DMS53 (cell line): ENCODE results near the gene SHROOM1.
A peak's percentile ranks its signal among the peaks of the same experiment; 100 is the strongest.

Experiments used
- DNase-seq: peaks from one replicate; lab custom pipeline; 2025; lab: John Stamatoyannopoulos, UW

Gene SHROOM1

DNA sequence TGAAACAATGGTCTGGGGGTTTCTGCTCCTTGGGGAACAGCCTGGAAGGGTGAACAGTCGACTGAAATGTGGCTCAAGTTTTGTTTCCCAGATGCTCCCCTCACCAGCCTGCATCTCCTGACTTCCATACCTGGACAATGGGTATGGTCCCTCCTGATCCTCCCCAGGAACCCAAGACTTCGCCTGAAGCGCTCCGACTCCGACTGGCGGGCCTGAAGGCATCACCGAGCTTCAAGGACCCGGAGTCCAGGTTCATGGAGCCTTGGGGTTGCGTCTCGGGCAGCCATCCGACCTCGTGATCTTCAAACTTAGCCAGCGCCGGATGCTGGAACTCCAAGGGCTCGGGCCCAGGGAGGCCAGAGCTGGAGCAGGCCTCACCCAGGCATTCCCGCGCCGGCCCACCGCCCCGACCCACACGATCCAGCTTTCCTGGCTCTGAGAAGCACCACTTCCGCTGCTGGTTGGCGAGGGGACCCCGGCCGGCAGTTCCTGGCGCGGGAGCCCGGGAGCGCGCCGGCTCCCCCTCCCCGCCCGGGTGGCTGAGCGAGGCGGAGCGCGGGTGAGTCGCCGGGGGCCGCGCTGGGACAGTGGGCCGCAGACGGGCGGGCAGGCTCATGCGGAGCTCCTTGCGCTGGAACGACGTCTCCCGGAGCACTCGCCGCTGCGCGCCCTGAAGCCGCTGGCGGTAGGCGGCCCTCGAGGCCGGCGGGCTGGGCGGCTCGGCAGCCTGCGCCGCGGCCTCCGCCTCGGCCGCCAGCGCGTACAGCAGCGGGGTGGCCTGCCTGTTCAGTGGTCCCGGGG lies 5.2 kb downstream of the SHROOM1 start:
- DNase-seq = no peak

DNA sequence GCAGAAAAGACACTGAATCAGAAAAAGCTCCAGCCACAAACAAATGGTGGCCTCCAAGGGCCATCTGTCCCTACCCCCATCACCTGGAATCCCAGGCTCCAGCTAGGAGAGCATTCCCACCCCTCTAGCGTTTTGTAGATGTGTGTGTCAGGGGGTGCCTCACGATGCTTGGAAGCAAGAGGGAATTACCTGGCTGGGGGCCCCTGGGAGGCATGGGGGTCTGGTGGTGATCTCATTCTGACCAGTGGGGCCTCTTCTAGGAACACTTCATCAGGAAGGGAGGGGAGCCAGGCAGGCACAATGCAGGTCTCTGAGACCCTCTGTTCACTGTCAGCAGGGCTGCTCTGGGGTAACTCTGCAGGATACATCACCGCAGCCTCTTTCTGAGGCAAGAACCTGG lies 6.0 kb downstream of the SHROOM1 start:
- no peak for DNase-seq

DNA sequence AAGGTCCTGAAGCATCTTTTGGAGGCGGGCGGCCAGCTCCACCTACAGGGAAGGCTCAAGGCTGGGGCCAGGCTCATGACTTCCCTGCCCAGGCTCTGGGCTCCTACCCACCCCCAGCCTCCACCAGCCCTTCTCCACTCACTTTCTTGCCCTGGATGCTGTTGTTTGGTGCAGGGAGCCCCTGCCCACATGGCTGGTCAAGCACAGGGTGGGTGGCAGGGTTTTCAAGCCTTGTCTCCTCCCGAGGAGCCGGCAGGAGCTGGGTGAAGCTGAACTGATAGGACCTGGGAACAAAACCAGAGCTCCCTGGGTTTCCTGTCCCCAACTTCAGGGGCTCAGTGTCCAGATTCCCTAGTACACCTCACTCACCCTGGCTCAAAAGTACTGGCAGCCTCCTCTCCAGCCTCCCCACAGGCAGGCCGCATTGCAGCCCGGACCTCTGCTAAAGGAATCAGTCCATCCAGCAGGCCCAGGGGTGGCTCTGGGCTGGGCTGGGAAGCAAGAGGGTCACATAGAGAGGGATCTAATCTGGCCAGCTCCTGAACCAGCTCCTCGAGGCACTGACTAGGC lies 6.9 kb downstream of the SHROOM1 start:
- DNase-seq = no peak

DNA sequence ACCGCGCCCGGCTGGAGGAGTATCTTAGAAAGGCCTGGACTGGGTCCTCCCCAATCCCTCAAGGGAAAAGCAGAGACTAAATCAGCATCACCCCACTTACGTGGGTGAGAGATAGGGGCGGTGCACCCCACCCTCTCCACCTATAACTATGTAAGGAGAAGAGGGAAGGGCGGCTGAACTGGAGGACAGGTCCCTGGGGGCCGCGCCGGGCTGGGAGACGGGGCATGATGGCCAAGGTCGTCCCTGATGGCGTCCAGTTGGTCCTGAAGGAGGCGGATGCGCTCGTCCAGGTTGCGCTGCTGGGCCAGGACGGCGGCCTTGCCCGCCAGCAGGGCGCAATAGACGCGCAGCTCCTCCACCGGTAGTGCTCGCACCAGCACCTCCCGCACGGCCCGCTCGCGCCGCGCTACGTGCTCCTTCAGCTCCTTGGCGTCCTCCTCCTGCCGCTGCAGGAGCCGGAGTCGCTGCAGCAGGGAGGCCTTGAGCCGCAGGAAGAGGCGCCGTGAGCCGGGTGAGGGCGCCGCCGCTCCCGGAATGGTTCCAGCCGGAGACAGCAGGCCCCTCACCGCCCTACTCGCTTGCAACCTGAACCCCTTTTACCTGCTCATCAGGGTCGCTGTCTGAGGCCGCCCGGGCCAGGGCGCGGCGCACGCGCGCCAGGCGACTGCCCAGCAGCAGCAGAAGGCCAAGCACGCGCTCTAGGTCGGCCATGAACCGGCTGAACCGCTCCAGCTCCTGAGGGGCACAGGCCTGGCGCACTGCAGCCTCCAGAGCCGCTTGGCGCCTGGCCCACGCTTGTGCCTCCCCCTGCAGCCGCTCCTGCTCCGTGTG lies 7.6 kb downstream of the SHROOM1 start:
- DNase-seq = peak; percentile 84

DNA sequence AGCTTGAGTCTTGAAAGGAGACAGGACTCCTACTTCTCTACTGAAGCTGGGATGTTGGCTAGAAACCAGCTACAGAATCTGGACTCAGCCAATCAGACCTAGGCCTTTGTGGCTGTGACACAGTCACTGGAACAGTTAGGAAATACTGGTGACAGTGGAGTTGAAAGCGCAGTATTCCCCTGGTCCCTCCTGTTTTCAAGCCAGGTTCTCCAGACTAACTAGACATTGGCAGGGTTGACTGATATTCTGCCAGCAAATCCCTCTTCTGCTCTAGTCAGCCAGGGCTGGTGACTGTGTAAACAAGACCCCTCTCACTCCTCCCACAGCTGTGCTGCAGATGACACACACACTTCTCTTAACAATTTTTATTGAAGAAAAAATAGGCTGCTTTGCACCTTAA lies 8.7 kb downstream of the SHROOM1 start:
- peak; percentile 26 for DNase-seq

DNA sequence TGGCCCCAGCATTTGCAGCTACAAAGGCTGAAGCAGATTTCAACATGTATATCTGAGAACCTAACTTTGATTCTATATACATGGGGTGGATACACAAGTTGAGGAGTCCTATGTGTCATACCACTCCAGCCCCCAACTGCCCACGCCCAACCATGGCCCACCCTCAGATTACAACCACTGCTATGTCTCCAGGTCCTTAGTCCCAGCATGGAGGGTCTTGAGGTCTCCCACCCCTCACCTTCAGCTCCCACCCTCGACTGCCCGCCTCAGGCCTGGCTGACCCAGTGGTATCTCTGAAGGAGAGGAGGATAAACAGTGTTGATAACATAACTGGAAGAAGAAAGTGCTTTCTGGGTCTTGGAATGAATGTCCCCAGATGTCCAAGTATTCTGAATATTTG lies 9.1 kb downstream of the SHROOM1 start:
- DNase-seq = no peak

DNA sequence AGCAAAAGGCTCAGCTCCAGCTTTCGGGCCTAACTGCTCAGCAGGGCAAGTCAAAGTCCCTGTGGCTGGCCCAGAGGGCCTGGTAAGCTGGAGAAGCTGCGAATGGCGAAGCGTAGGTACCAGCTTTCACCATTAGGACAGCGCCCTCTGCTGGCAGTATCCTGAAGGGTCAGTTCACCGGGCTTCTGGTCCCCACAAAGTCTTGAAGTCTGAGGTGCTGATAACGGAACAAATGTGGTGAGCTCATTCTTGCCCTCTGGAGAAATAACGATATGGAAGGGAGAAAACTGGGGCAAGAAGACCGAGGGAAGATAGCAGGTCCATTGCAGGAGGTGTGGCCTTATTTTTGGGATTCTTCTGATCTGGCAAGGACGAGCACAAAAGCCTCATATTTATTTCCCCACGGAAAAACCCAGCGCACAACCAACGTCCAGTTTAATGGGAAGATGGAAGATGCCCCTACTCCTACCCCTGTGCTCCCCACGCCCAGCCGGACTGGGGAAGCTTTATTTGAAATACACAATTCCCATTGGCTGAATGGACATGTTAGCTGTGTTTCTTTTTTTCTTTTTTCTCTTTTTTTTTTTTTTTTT lies 10.2 kb downstream of the SHROOM1 start:
- peak; percentile 96 for DNase-seq

DNA sequence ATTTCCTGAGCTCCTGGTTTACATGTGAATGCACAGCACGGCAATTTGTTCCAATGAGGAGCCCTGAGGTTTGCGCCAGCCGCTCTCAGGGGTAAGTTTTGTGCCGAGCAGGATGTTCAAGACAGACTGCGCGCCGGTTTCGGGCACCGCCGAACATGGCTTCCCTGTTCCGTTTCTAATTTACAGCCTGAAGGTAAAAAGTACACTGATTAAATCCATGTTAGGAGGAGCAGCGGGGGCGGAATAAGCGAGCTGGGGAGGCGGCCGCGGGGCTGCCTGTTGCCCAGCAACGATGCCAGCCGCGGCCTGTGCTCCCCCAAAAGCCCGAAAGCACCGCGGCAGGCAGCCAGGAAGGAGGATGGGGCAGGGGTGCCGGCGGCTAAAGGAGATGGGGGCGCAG lies 11.0 kb downstream of the SHROOM1 start:
- no peak for DNase-seq

DNA sequence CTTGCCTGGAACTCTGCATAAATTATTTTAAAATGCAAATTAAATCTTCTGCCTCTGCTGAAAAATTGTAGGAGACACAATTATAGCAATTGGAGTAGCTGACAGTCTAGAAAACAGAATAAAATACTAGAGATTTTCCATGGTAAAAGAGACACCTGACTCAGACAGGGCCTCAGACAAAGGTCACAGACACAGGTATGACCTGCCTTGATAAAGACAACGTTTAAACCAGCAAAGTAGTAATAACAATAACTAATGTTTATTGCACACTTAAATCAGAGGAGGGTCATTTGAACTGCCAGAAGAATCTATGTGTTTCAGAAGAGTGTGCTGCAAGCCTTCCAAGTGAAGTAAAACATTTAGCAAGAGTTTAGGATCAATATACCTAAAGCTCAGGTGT lies 13.4 kb downstream of the SHROOM1 start:
- DNase-seq = no peak

DNA sequence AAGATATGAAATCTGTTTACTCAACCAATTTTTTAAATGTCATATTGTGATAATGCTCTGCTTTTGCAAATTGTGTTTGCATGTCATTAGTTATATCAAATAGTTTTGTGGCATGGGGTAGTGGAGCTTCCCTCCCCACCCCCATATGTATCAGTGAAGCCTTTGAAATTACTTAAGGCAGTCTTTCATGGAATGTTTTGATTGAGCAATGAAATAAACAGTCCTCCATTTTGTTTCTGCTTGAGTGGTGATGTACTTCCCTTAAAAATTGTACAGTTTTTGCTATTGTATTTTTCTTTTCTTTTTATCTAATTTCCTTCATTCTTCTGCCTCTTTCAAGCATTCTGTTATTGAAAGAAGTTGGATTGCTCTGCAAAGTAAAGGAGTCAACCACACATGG lies 13.9 kb downstream of the SHROOM1 start:
- DNase-seq = no peak

DNA sequence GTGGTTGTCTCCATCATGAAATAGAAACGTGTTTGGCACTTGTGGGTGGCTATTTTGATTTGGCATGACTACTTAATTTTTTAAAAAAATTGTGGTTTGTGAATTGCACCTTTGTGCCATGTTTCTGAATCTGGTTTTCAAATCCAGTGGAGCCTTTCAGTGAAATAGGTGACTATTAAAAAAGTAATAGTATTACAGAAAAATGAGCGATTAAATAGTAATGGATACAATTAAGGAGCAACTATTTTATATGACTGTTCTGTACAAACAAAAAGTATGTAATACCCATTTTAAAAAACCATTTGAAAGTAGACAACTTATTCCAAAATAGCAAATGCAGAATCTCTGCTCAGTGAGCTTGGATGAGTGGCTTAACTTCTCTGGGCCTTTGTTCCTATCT lies 14.4 kb downstream of the SHROOM1 start:
- no peak for DNase-seq

DNA sequence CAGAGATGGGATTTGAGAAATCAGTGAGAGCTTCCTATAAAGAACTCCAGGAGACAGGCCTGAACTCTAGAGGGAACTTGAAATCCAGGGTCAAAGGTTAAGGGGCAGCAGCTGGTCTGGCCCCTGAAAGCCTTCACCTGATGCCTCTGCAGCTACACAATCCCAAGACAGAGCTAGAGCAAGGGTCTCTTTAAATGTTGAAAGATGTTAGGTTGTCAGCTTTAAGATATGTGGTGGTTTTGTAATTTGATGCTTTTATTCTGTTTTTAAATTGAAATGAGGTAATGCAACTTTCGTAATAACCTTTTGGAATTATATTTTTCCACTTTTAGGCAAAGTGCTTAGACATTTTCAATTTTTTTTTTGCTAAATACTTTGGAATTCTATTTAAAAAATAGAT lies 15.0 kb downstream of the SHROOM1 start:
- DNase-seq = no peak

DNA sequence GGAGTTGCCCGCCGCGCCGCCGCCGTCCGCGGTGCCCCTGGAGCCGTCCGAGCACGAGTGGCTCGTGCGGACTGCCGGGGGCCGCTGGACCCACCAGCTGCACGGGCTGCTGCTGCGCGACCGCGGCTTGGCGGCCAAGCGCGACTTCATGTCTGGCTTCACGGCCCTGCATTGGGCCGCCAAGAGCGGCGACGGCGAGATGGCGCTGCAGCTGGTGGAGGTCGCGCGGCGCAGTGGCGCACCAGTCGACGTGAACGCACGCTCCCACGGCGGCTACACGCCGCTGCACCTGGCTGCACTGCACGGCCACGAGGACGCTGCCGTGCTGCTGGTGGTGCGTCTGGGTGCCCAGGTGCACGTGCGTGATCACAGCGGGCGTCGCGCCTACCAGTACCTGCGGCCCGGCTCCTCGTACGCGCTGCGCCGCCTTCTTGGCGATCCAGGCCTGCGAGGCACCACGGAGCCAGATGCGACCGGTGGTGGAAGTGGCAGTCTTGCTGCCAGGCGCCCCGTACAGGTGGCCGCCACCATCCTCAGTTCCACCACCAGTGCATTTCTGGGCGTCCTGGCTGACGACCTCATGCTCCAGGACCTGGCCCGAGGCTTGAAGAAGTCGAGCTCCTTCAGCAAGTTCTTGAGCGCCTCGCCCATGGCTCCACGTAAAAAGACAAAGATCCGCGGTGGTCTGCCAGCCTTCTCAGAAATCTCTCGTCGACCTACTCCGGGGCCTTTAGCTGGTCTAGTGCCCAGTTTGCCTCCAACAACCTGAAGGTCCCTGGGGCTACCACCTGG lies 15.7 kb downstream of the SHROOM1 start:
- DNase-seq = no peak

DNA sequence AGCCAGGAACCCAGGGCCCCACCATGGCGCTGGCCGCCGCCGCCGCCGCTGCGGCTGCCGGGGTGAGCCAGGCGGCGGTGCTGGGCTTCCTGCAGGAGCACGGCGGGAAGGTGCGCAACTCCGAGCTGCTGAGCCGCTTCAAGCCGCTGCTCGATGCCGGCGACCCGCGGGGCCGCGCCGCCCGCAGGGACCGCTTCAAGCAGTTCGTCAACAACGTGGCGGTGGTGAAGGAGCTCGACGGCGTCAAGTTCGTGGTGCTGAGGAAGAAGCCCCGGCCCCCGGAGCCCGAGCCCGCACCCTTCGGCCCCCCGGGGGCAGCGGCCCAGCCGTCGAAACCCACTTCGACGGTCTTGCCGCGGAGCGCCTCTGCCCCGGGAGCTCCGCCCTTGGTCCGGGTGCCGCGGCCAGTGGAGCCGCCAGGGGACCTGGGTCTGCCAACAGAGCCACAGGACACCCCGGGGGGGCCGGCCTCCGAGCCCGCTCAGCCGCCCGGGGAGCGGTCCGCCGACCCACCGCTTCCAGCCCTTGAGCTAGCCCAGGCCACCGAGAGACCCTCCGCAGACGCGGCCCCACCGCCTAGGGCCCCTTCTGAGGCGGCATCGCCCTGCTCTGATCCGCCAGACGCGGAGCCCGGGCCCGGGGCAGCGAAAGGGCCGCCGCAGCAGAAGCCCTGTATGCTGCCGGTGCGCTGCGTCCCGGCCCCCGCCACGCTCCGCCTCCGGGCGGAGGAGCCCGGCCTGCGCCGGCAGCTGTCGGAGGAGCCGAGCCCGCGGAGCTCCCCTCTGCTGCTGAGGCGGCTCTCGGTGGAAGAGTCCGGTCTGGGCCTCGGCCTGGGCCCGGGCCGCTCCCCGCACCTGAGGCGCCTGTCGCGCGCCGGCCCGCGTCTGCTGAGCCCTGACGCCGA lies 16.6 kb downstream of the SHROOM1 start:
- peak; percentile 74 for DNase-seq

DNA sequence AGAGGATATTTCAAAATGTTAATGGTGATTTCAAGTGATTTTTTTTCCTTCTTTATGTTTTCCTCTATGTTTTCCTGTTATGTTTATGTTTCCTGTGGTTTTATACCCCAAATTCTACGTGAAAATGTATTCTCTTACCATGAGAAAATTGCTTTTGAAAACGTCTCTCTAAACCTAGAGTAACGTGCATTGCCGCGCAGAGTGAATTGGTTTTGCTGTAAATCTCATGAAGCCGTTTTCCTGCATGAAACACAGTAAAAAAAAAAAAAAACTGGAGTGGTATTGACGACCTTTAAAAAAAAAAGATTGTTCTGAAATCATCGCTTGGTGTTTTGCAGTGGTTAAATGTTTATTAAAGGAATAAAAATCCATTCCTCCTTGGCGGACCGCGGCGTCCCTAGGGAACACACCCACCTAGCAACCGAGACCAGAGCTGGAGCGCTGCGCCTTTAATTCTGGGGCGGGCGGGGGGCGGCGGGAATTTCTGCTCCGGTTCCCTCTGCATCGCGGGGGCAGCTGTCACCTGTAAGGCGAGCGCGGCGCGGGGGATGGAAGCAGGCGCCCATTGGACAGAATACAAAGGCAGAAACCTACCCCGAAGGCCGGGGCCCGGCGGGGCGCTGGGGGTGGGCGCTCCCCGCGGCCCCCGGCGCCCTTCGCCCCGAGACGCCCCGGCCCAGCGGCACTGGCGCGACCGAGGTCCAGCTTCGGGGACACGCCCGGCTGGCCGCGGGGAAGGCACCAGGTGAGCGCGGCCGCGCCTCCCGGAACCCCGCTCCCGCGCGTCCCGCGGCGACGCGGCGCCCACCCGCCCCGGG lies 17.5 kb downstream of the SHROOM1 start, which contains the start of gene SOWAHA:
Gene SOWAHA (plus strand): TSS at position 522 of the 818 bp plus-strand sequence. CDS start 320 bp downstream, outside the sequence.
- DNase-seq = peak; percentile 57

DNA sequence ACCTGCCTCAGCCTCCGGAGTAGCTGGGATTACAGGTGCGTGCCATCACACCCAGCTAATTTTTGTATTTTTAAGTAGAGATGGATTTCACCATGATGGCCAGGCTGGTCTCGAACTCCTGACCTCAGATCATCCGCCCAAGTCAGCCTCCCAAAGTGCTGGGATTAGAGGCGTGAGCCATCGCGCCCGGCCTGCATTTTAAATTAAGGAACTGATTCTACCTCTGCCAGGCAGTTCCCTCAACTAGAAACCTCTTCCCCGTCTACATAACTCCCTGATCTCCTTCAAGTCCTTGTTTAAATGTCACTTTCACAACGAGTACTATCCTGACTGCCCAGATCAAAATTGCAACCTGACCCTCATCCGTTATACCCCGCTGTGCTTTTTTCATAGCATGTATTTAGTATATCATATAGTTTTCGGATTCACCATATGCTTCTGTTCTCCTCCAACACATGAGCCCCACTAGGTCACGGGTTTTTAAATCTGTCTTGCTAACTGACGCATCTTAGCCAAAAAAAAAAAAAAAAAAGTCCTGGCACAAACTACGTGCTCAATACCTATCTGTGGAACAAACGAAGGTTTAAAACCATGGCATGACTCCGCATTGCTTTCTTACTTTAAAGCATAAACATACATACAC lies 18.2 kb downstream of the SHROOM1 start:
- no peak for DNase-seq

DNA sequence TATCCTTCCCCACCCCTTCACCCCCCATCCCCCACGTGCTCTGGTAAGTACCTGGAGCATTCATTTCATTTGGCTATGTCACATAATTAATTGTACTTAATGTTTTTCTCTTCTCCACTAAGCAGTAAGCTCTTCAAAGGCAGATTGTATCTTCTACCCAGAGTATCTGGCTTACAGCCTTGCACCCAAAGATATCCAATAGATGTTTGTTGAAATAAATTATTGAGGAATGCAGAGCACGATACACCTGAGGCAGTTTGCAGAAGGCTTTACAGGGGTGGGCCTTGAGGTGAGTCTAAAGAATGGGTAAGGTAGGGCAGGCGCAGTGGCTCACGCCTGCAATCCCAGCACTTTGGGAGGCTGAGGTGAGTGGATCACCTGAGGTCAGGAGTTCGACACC lies 19.8 kb downstream of the SHROOM1 start:
- no peak for DNase-seq

DNA sequence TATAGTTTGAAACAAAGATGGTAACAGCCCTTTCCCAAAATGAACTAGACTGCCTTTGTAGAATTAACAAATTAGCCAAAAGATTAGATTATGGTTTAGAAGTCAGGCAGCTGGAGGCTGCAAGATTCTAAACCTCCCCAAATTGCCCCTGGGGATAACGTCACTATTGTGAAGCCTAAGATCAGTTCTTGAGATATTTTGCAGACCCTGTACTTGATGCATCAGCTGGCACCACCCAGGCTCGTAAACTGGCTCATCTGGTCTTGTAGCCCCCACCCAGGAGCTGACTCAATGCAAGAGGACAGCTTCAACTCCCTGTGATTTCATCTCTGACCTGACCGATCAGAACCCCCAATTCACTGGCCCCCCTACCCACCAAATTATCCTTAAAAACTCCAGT lies 21.6 kb downstream of the SHROOM1 start:
- DNase-seq = no peak

DNA sequence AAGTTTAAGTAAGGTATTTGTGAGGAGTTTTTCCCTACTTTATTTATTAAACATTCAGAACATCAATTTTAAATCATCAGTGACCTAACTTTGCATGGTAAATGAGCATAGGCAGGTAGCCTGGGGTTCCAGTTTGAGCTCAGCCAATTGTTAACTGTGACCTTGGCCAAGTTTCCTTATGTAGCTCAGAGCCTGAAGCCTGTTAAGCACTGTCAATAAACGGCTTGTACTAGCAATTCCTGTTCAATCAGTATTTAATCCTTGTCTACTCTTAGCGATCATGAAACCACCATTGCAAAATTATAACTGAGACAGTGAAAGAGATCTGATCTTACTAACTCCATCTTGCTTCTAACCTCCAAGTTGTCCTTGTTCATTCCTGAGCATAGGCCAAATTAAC lies 22.0 kb downstream of the SHROOM1 start:
- no peak for DNase-seq
